ENCODE data around the gene FZD10. TPM values are rescaled to one million over a fixed set of nuclear protein-coding genes. Genes with fewer than 3 reads are reported as not detected.

Gene FZD10
- total and polyA plus RNA-seq, 2 experiments from 2014 or later = 0.11 to 0.45 TPM

- H3K36me3 ChIP-seq (ENCODE audit: insufficient read depth) = no peaks in the 10 kb centered on the region
- no peaks in the 10 kb centered on the region for H3K9me2 ChIP-seq (ENCODE audit: insufficient read depth)
- no peak overlapping the region for H3K4me3 ChIP-seq
- ATAC-seq = no peak
- no peak overlapping the region for H2AFZ ChIP-seq
- H3F3A ChIP-seq (replicated peaks; ENCODE audit: low read depth) = no peaks in the 10 kb centered on the region
- H3K36me3 Mint-ChIP-seq (ENCODE audit: low read depth) = peaks cover 50% of the 10 kb centered on the region
- peaks cover 93% of the 10 kb centered on the region for H3K9me3 Mint-ChIP-seq
- H3K79me2 ChIP-seq (replicated peaks; ENCODE audit: insufficient read depth) = no peaks in the 10 kb centered on the region
- H3K27ac Mint-ChIP-seq = no peak overlapping the region
- TF ChIP-seq CREB1 (CRISPR knock-in tag; IDR thresholded peaks at IDR 0.05; ENCODE audit: low read depth) = no peak
- TF ChIP-seq EZH2 (IDR thresholded peaks at IDR 0.05; ENCODE audit: low read depth, unreplicated experiment) = no peak
- TF ChIP-seq POLR2AphosphoS5 (IDR thresholded peaks at IDR 0.05; ENCODE audit: low read depth) = no peak
- no peak for TF ChIP-seq JUNB (IDR thresholded peaks at IDR 0.05; ENCODE audit: unreplicated experiment)
- no peak for TF ChIP-seq ZNF114 (CRISPR knock-in tag; IDR thresholded peaks at IDR 0.05)
- no peak for TF ChIP-seq ZNF331 (CRISPR knock-in tag; IDR thresholded peaks at IDR 0.05; ENCODE audit: low read depth)
- no peak for TF ChIP-seq STAT1 (IDR thresholded peaks at IDR 0.05; ENCODE audit: unreplicated experiment)
- TF ChIP-seq ETS1 (IDR thresholded peaks at IDR 0.05) = no peak
- TF ChIP-seq CTCF (conservative IDR thresholded peaks at IDR 0.05; ENCODE audit: low read depth in 2 of 2) = no peak
- TF ChIP-seq NANOG (IDR thresholded peaks at IDR 0.05; ENCODE audit: borderline replicate concordance) = no peak
- no peak for TF ChIP-seq ZNF462 (CRISPR knock-in tag; IDR thresholded peaks at IDR 0.05)
- no peak for TF ChIP-seq EZH2phosphoT487 (IDR thresholded peaks at IDR 0.05; ENCODE audit: unreplicated experiment)
- no peak for TF ChIP-seq REST (IDR thresholded peaks at IDR 0.05; ENCODE audit: unreplicated experiment)
- H3K27ac ChIP-seq (ENCODE audit: low read depth) = no peak overlapping the region
- no peaks in the 10 kb centered on the region for H3K4me1 Mint-ChIP-seq
- peaks cover 3% of the 10 kb centered on the region for H3K27me3 Mint-ChIP-seq (ENCODE audit: insufficient read depth, low read depth, poor library complexity)
- no peaks in the 10 kb centered on the region for H3K4me1 ChIP-seq (ENCODE audit: insufficient read depth)
- no peaks in the 10 kb centered on the region for H4K20me1 ChIP-seq (replicated peaks; ENCODE audit: insufficient read depth)
- H3K4me2 ChIP-seq = no peak overlapping the region
- no peak overlapping the region for H3K4me3 Mint-ChIP-seq
- DNase-seq (ENCODE audit: low spot score) = no peak
- no peaks in the 10 kb centered on the region for H3K27me3 ChIP-seq (ENCODE audit: insufficient read depth)
These were observed 22.3 kb downstream of the FZD10 start for GRCh38 chr12:130184404-130185090.

All from GM23338 (cell line).